GM21825 (cell line): ENCODE results near the gene ATXN2.
A peak's percentile ranks its signal among the peaks of the same experiment; 100 is the strongest.
"Not testable (repeated sequence)": the region's sequence is repeated elsewhere in the genome, so short reads cannot be mapped to it uniquely, and the experiment has no call there.

ENCODE experiments used
- ATAC-seq: cut with Tn5 transposase; IDR thresholded peaks from one replicate; pipeline ENCODE4 v1.9.1; 2021; ENCODE audit warnings: mild to moderate bottlenecking, moderate library complexity; ENCODE audit not compliant: unreplicated experiment

ATXN2 gene

DNA sequence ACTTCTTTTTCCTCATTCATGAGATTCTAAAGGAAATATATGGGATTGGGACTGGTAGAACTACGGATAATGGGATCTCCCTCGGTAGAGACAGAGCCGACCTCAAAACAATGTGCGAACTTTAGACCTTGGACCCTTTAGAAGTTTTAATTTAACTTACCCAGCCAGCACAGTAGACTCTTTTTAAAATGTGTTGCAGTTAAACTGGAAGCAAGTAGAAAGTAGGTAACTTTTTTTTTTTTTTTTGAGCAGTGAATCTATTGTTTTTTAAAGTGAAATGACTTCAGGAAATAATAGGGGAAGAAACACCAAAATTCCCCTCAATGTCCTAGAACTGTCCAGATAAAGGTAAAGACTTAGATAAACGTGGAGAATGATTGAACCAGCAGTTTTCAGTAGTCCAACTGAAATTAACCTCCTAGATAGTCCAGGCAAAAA, 1.1 kb upstream of the ATXN2 start:
- ATAC-seq: no peak

DNA sequence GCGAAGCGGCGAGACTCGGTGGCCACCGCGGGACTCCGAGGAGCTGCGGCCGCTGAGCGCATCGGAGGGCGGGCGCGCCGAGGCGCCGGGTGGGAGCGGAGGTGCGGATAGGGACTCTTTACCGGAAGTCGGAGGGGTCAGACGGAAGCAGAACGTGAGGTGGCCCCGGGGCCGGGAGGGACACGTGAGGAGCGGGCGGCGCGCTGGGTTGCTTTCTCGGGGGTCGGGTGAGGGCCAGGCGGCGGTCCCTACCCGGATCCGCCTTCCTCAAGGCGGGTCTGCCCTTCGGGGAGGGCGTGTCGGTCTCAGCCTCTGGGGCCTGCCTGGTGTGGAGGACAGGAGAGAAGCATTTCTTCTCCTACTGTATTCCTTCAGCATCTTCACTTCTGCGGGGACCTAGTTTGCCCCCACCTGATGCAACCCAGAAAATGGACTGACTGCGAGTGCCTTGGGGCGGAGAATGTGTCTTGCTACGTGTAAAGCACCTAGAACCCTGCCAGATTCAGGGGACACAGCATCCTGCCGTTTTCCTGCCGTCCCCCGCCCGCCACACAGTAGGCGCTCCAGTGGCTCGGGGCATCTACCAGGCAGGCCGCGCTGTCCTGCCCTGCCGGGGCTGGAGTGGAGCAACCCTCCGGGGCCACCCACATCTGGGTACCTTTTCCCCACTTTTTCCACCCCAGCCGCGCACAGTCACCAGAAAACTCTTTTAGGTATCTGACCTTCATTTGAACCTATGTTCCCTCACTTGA, 514 bp upstream of the ATXN2 start:
- peak; percentile 69 for ATAC-seq

DNA sequence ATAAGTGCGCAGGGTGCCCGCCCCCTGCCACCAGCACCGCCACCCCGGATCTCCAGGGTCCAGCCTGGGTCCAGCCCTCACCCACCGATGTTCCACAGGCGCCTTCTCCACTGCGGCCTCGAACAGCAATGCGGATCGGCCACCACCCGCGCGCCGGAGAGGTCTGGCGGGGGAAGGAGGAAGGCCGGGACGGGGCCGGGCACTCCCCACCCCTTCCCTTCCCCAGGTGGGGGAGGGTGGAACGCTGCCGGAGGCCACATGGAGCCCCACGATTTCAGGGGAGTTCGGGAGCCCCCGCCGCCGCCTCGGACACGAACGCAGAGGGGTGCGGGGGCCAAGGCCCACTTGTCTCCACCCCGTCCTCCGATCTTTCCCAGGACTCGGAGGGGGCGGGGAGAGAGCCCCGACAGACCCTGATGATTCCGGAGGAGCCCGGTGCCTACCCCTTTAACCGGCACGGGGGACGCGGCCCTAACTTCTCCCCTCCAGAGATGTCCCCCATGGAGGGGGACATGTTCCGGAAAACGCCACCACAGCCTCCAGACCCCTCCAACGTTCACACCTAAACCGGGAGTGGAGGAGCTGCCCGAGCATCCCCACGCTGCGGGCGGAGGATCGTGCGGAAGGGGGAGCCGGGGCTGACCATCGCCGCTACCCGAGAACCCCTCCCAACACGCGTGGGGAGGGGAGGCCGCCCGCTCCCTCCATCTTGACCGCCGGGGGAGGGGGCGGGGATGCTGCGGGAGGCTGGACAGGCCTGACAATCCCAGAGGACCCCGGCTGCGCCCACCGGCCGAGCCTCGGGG, 1.1 kb downstream of the ATXN2 start:
- ATAC-seq: no peak

DNA sequence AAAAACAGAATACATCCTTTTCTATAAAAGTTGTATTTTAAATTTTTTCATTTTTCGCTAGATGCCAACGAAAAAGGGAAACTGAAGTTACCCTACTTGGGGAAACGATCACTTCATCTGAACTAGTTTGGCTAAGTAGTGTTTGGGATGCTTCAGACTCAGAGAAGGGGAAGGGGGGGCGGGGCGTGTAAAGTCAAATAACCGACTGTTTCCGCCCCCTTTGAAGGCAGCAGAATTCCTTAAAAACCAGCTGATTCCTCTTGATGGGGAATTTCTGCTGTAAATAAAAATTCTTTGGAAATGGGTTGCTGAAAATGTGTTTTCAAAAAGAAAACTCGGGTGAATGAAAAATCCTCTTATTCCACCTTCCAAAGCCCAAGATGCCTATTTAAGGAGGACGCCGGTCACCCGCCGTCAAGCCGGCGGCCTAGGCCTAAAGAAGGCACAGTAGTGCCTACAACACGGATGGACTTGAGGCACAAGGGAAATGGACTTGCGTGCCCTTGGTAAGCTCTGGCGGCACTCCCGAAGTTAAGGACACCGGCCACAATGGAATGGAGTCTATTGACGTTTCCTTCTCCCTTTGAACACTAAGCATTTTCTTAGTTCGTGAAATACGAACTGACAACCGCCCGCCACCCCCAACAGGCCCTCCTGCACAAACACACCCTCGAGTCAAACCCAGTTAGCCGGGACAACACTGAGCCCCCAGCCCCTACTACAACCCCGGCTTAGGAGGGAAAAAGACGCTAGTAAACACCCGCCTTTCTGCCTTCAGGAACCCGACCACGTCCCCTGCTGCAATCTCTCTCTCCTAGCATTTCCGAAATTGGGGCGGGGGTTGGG, 1.9 kb downstream of the ATXN2 start:
- ATAC-seq: no peak

DNA sequence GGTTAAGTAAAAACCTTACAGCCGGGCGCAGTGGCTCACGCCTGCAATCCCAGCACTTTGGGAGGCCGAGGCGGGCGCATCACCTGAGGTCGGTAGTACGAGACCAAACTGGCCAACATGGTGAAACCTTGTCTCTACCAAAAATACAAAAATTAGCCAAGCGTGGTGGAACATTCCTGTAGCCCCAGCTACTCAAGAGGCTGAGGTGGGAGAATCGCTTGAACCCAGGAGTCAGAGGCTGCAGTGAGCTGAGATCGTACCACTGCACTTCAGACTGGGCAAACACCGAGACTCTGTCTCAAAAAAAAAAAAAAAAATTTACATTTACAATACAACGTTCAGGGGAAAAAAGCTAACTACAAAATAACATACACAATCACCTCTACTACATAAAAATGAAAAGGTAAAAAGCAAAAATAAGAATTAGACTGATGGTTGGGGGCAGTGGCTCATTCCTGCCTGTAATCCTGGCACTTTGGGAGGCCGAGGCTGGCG, 3.7 kb downstream of the ATXN2 start:
- not testable (repeated sequence) for ATAC-seq

DNA sequence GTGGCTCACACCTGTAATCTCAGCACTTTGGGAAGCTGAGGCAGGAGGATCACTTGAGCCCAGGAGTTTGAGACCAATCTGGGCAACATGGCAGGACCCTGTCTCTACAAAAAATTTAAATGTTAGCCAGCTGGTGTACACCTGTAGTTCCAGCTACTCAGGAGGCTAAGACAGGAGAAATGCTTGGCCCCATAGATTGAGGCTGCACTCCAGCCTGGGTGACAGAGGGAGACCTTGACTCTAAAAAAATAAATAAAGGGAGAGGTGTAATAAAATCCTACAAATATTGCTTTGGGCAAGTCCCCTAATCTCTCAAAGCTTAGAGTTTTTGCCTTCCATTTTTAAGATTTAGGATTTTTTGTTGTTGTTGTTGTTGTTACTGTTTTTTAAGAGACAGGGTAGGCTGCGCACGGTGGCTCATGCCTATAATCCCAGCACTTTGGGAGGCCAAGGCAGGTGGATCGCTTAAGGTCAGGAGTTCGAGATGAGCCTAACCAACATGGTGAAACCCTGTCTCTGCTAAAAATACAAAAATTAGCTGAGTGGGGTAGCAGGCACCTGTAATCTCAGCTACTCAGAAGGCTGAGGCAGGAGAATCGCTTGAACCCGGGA, 7.6 kb downstream of the ATXN2 start:
- ATAC-seq: not testable (repeated sequence)

DNA sequence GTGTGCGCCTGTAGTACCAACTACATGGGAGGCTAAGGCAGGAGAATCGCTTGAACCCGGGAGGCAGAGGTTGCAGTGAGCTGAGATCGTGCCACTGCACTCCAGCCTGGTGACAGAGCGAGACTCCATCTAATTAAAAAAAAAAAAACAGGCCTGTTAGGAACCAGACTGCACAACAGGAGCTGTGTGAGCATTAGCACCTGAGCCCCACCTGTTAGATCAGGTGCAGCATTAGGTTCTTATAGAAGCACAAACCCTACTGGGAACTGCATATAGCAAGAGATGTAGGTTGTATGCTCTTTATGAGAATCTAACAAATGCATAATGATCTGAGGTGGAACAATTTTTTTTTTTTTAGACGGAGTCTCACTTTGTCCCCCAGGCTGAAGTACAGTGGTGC, 8.6 kb downstream of the ATXN2 start:
- no peak for ATAC-seq

DNA sequence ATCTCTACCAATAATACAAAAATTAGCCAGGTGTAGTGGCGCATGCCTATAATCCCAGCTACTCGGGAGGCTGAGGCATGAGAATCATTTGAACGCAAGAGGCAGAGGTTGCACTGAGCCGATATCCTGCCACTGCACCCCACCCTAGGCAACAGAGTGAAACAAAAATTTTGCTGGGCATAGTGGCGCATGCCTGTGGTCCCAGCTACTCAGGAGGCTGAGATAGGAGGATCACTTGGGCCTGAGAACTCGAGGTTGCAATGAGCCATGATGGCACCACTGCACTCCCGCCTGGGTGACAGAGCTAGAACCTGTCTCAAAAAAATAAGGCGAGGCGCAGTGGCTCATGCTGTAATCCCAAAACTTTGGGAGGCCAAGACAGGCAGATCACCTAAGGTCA, 9.5 kb downstream of the ATXN2 start:
- ATAC-seq: no peak

DNA sequence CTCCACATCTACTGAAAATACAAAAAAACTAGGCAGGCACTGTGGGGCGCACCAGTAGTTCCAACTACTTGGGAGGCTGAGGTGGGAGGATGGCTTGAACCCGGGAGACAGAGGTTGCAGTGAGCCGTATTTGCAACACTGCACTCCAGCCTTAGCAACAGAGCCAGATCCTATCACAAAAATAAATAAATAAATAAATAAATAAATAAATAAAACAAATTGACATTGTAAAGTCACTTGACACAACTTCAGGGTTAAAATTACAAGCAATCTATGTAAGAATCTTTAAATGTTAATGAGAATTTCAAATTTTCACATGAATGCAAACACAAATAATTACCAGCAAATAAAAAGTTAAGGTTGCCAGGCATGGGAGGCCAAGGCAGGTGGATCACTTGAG, 11.1 kb downstream of the ATXN2 start:
- ATAC-seq: no peak

DNA sequence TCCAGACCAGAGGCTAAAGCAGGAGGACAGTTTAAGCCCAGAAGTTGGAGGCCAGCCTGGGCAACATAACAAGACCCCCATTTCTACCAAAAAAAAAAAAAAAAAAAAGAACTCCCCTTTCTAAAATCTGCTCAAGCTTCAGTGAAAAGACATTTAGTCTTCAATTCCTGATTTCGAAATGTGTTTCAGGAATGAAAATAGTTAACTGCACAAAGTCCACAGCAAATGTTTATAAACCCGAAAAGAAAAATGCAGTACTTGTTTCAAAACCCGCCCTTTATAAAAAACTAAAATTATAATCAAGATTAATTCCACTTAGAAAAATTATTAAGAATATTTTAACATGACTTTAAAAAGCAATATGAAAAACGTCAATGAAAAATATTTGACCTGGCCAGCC, 12.1 kb downstream of the ATXN2 start:
- ATAC-seq: no peak

DNA sequence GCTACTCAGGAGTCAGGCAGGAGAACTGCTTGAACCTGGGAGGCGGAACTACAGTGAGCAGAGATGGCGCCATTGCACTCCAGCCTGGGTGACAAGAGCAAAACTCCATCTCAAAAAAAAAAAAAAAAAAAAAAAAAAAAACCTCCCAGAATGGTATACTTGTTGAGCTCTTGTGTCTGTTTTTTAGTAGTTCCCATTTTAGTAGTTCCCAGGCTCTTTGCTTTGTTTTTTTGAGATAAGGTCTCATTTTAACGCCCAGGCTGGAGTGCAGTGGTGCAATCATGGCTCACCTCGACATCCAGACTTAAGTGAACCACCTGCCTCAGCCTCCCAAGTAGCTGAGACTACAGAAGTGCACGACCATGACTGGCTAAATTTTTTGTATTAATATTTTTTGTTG, 13.4 kb downstream of the ATXN2 start:
- no peak for ATAC-seq

DNA sequence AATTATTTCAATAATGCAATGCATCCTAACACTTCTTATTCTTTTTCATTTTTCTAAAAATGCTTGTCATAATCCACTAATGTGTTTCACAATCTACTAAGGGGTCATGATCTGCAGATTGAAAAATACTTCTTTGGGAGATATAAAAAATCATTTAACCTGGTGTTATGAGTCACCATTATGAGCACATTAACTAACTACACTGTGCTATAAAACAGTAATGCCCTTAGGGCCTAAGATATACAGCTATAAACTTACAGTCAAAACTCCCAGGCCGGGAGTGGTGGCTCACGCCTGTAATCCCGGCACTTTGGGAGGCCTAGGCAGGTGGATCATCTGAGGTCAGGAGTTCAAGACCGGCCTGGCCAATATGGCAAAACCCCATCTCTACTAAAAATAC, 14.2 kb downstream of the ATXN2 start:
- no peak for ATAC-seq

DNA sequence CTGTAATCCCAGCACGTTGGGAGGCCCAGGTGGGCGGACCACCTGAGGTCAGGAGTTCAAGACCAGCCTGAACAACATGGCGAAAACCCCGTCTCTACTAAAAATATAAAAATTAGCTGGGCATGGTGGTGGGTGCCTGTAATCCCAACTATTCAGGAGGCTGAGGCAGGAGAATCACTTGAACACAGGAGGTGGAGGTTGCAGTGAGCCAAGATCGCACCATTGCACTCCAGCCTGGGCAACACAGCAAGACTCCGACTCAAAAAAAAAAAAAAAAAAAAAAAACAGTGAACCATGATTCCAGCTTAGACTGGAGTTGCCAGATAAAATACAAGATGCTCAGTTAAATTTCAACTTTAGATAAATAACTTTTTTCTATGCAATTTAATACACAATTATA, 15.6 kb downstream of the ATXN2 start:
- ATAC-seq: not testable (repeated sequence)

DNA sequence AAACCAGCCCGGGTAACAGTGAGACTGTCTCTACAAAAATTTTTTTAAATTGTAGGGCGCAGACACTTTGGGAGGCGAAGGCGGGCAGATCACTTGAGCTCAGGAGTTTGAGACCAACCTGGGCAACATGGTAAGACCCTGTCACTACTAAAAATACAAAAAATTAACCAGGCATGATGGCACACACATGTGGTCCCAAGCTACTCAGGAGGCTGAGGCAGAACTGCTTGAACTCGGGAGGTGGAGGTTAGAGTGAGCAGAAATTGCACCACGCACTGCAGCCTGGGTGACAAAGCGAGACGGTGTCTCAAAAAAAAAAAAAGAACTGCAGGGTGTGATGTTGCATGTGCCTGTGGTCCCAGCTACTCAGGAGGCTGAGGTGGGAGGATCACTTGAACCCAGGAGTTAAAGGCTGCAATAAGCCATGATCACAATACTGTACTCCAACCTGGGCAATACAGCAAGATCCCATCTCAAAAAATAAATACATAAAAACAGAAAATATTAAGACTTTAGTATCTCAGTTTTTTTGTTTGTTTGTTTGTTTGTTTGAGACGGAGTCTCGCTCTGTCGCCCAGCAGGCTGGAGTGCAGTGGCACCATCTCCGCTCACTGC, 16.9 kb downstream of the ATXN2 start:
- ATAC-seq: no peak

DNA sequence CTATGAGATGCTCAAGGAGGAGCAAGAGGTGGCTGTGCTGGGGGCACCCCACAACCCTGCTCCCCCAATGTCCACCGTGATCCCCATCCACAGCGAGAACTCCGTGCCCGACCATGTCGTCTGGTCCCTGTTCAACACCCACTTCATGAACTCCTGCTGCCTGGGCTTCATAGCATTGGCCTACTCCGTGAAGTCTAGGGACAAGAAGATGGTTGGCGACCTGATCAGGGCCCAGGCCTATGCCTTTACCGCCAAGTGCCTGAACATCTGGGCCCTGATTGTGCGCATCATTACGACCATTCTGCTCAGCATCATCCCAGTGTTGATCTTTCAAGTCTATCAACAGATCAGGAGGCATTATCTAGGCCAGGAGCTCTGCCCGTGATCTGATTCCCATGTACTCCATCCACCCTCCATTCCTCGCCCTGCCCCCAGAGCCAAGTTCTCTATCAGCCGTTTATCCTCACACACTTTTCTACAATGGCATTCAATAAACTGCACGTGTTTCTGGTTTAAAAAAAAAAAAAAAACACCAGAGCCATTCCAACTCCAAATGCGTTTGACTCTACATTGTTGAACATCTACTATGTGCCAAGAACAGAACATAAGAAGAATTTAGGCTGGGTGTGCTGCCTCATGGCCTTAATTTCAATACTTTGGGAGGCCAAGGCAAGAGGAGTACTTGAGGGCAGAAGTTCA, 17.5 kb downstream of the ATXN2 start:
- no peak for ATAC-seq

DNA sequence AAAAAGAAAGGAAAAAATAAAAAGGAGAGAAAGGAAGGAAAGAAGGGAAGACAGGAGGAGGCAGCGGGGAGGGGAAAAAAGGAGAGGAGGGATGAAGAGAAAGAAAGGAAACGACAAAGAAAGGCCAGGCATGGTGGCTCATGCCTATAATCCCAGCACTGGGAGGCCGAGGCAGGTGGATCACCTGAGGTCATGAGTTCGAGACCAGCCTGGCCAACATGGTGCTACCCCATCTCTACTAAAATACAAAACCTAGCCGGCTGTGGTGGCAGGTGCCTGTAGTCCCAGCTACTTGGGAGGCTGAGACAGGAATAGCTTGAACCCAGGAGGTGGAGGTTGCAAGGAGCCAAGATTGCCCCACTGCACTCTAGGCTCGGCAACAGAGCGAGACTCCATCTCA, 18.4 kb downstream of the ATXN2 start:
- ATAC-seq: no peak

DNA sequence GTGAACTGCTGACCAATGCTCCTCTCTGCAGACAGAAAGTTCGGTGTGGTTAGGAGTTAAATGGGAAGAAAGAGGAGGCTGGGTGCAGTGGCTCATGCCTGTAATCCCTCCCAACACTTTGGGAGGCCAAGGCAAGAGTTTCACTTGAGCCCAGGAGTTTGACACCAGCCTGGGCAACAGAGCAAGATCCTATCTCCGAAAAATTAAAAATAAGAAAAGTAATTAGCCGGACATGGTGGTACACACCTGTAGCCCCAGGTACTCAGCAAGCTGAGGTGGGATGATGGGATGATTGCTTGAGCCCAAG, 19.0 kb downstream of the ATXN2 start:
- ATAC-seq: no peak

DNA sequence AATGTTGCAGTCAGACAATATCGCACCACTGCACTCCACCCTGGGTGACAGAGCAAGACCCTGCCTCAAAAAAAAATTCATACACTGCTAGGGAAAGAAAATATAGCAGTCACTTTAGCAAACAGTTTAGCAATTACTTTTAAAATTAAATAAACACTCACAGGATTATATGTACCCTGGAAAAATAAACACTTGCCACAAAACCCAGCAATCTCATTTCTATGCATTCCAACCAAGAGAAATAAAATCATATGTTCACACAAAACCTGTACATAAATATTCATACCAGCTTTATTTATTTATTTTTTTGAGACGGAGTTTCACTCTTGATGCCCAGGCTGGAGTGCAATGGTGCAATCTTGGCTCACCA, 20.2 kb downstream of the ATXN2 start:
- ATAC-seq: no peak

DNA sequence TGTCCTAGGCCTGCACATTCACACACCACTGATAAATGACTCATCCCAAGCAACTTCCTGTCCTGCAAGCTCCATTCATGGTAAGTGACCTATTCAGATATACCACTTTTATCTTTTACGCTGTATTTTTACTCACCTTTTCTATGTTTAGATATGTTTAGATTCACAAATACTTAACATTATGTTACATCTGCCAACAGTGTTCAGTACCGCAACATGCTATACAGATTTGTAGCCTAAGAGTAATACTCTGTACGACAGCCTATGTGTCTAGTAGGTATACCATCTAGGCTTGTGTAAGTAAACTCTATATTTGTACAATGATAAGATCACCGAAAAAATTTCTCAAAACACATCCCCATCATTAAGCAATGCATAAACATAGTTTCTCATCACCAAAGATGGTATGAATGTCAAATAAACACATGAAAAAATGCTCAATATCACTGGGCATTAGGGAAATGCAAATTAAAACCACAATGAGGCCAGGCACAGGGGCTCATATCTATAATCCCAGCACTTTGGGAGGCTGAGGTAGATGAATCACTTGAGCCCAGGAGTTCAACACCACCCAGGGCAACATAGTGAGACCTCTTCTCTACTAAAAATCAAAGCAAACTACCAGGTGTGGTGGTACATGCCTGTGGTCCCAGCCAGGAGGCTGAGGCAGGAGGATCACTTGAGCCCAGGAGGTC, 20.7 kb downstream of the ATXN2 start:
- no peak for ATAC-seq
